Body of pancreas (tissue), 4 donors: ENCODE measurements around the gene CCDC93. TPM values are rescaled to one million over a fixed set of nuclear protein-coding genes. Genes with fewer than 3 reads are reported as not detected.

ENCODE experiments used
- ATAC-seq: fragments of 150-250 bp; one replicate; pipeline ENCODE4 v1.9.1; 2016
- DNase-seq, 4 donors: peaks; one replicate each; pipeline ENCODE4 v3.0.0-alpha.2; 2019
- H3K27ac ChIP-seq, 4 donors: fragments of 200-600 bp; sonication (generic); 1 replicate in 3 of 4; 2 replicates in 1 of 4; pipeline versions ENCODE4 v1.5.1 to v1.6.1; 2016 to 2019; ENCODE audit warnings: mild to moderate bottlenecking in 1 of 4, mixed read lengths in 1 of 4, moderate library complexity in 1 of 4
- H3K27me3 ChIP-seq, 2 donors: fragments of 200-600 bp; sonication (generic); one replicate each; pipeline ENCODE4 v1.6.0; 2016; ENCODE audit warnings: mild to moderate bottlenecking in 1 of 2
- H3K36me3 ChIP-seq, 2 donors: fragments of 200-600 bp; sonication (generic); replicated peaks in 1 of 2; 2 replicates each; pipeline ENCODE4 v1.5.1; 2016; ENCODE audit warnings: low read depth in 2 of 2; ENCODE audit not compliant: insufficient read depth in 1 of 2
- H3K4me1 ChIP-seq: fragments of 200-600 bp; sonication (generic); one replicate; pipeline ENCODE4 v1.6.0; 2016
- H3K4me3 ChIP-seq, 2 donors: fragments of 200-600 bp; sonication (generic); 1 replicate in 1 of 2; 2 replicates in 1 of 2; pipeline ENCODE4 v1.5.1; 2016 to 2019
- H3K9me3 ChIP-seq, 3 donors: fragments of 200-600 bp; sonication (generic); 1 replicate in 2 of 3; 2 replicates in 1 of 3; pipeline ENCODE4 v1.5.1; 2016
- CTCF ChIP-seq, 7 experiments: fragments of 450-650 bp in 4 of 7; fragments of 200-600 bp in 3 of 7; sonication (generic) in 3 of 7; IDR thresholded peaks; one replicate each; pipeline ENCODE4 v1.5.1; 2016 to 2019; ENCODE audit warnings: antibody characterized with exemption in 7 of 7
- POLR2A ChIP-seq, 3 donors: fragments of 450-650 bp; IDR thresholded peaks; one replicate each; pipeline ENCODE4 v1.6.1; 2016; ENCODE audit warnings: antibody characterized with exemption in 3 of 3, mild to moderate bottlenecking in 2 of 3
- WGBS, 2 donors: methylation state at CpG; one replicate each; pipeline ENCODE4 v1.1.5; 2017; 5-methylcytosine and 5-hydroxymethylcytosine counted together
- intact Hi-C: fragments of 100-400 bp; cut with DNase I; formaldehyde crosslinking; loops from one replicate; pipeline ENCODE4 v1.15.1; 2023
- total RNA-seq, 2 donors: library from RNA; depleted of rRNA; stranded (reverse); fragments of >200 nt; gene quantifications; one replicate each; pipeline ENCODE4 v1.1.0, GENCODE V29; 2016

The CCDC93 gene
- total RNA-seq, 2 donors from 2014 or later: 27.0 to 36.6 TPM

- ATAC-seq (no peak), DNase-seq (no peak)
- no peaks in the 10 kb centered on the region for H3K27me3 ChIP-seq
- no peak overlapping the region for H3K4me3 ChIP-seq
- no peak overlapping the region for H3K27ac ChIP-seq
- peaks cover 0 to 4% of the 10 kb centered on the region in 2 donors for H3K36me3 ChIP-seq
- 79 to 80% methylated on average over 4 of the region's 4 CpGs for WGBS, 2 donors
- intact Hi-C loops: no loop called here
- no peaks in the 10 kb centered on the region for H3K9me3 ChIP-seq
- TF ChIP-seq POLR2A (IDR thresholded peaks at IDR 0.05): no peak
- TF ChIP-seq CTCF (IDR thresholded peaks at IDR 0.05): no peak
- H3K4me1 ChIP-seq: no peaks in the 10 kb centered on the region
Observed at GRCh38 chr2:117967977-117968718, 45.7 kb downstream of the CCDC93 start.

GRCh38 chr2:117963446-117963845 lies 50.4 kb downstream of the CCDC93 start:
- peaks cover 3% of the 10 kb centered on the region for H3K4me1 ChIP-seq
- peaks cover 0 to 2% of the 10 kb centered on the region in 2 donors for H3K36me3 ChIP-seq
- 93 to 97% methylated on average over 1 of the region's 1 CpG for WGBS, 2 donors
- TF ChIP-seq POLR2A (IDR thresholded peaks at IDR 0.05): no peak
- no peak for TF ChIP-seq CTCF (IDR thresholded peaks at IDR 0.05)
- H3K27ac ChIP-seq: no peak overlapping the region
- intact Hi-C loops: no loop called here
- H3K9me3 ChIP-seq: no peaks in the 10 kb centered on the region
- DNase-seq (no peak), ATAC-seq (no peak)
- no peak overlapping the region for H3K4me3 ChIP-seq
- H3K27me3 ChIP-seq: no peaks in the 10 kb centered on the region

GRCh38 chr2:117961201-117961600 lies 52.7 kb downstream of the CCDC93 start:
- WGBS, 2 donors: 93 to 99% methylated on average over 3 of the region's 3 CpGs

GRCh38 chr2:117960231-117960630 lies 53.6 kb downstream of the CCDC93 start:
- no peaks in the 10 kb centered on the region for H3K9me3 ChIP-seq
- intact Hi-C loops: no loop called here
- no peak overlapping the region for H3K4me3 ChIP-seq
- ATAC-seq (no peak), DNase-seq (no peak)
- TF ChIP-seq CTCF (IDR thresholded peaks at IDR 0.05) (no peak), POLR2A (IDR thresholded peaks at IDR 0.05) (no peak)
- WGBS, 2 donors: 91 to 98% methylated on average over 4 of the region's 4 CpGs
- H3K36me3 ChIP-seq: peaks cover 0 to 14% of the 10 kb centered on the region in 2 donors
- H3K4me1 ChIP-seq: peaks cover 7% of the 10 kb centered on the region
- H3K27ac ChIP-seq: no peak overlapping the region
- no peaks in the 10 kb centered on the region for H3K27me3 ChIP-seq

More at GRCh38 chr2:117961201-117961600, 52.7 kb downstream of the CCDC93 start:
- Histone ChIP-seq H3K27me3 (no peaks in the 10 kb centered on the region), H3K36me3 (peaks cover 0 to 13% of the 10 kb centered on the region in 2 donors), H3K4me1 (peaks cover 7% of the 10 kb centered on the region), H3K4me3 (no peak overlapping the region), H3K27ac (no peak overlapping the region), H3K9me3 (no peaks in the 10 kb centered on the region)
- intact Hi-C loops: no loop called here
- no peak for TF ChIP-seq POLR2A (IDR thresholded peaks at IDR 0.05)
- no peak for TF ChIP-seq CTCF (IDR thresholded peaks at IDR 0.05)
- no peak for DNase-seq
- ATAC-seq: no peak

- H3K4me1 ChIP-seq: peaks cover 7% of the 10 kb centered on the region
- peaks cover 0 to 13% of the 10 kb centered on the region in 2 donors for H3K36me3 ChIP-seq
- 29 to 43% methylated on average over 5 of the region's 5 CpGs for WGBS, 2 donors
- TF ChIP-seq CTCF (IDR thresholded peaks at IDR 0.05) (no peak), POLR2A (IDR thresholded peaks at IDR 0.05) (no peak)
- no peaks in the 10 kb centered on the region for H3K27me3 ChIP-seq
- ATAC-seq (peak; percentile 27), DNase-seq (no peak)
- no peak overlapping the region for H3K27ac ChIP-seq
- H3K9me3 ChIP-seq: no peaks in the 10 kb centered on the region
- H3K4me3 ChIP-seq: no peak overlapping the region
- intact Hi-C loops: no loop called here
Observed at GRCh38 chr2:117958186-117958585, 55.7 kb downstream of the CCDC93 start.
